ENCODE results near the gene BTBD9. TPM values are rescaled to one million over a fixed set of nuclear protein-coding genes. Genes with fewer than 3 reads are reported as not detected.

The BTBD9 gene
- total and polyA plus RNA-seq, 3 donors from 2014 or later: 11.4 to 32.8 (median 29.5) TPM

- 71 to 74% methylated on average over 5 of the region's 5 CpGs for WGBS, 2 donors
- no peaks in the 10 kb centered on the region for H3K9me3 ChIP-seq
- no peak for TF ChIP-seq POLR2A (IDR thresholded peaks at IDR 0.05)
- TF ChIP-seq CTCF (IDR thresholded peaks at IDR 0.05): no peak
- no peak overlapping the region for H3K4me3 ChIP-seq
- no peaks in the 10 kb centered on the region for H3K4me1 ChIP-seq
- DNase-seq: no peak
- no peaks in the 10 kb centered on the region for H3K27me3 ChIP-seq
- intact Hi-C loops (cut with DNase I; ENCODE audit: low total_unique reads): no loop called here
- H3K36me3 ChIP-seq (ENCODE audit: low read depth, missing control alignments): no peaks in the 10 kb centered on the region
- H3K27ac ChIP-seq: no peak overlapping the region
These were observed 140.8 kb downstream of the BTBD9 start for GRCh38 chr6:38498805-38499445.

DNA sequence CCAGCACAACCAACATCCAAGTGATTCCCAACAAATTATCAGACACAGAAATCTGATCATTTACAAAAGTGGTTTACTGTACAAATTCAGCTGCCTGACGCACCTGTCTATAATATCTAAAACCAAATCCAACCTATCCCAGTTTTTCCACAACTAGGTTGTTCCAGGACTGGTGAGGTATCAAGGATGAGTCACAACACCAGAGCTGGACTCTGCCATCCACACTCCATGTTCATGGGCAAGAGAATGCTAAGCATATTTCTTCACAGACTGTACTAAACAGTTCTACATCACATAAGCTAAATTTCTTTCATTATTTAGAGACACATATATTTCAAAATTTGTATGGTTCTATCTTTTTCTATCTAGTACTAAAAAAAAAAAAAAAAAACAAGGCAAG is 141.6 kb downstream of the BTBD9 start:
- Histone ChIP-seq H3K4me3 (no peak overlapping the region), H3K27me3 (no peaks in the 10 kb centered on the region), H3K4me1 (no peaks in the 10 kb centered on the region), H3K27ac (no peak overlapping the region), H3K36me3 (ENCODE audit: low read depth, missing control alignments) (no peaks in the 10 kb centered on the region), H3K9me3 (no peaks in the 10 kb centered on the region)
- intact Hi-C loops (cut with DNase I; ENCODE audit: low total_unique reads): no loop called here
- no peak for DNase-seq
- TF ChIP-seq CTCF (IDR thresholded peaks at IDR 0.05) (no peak), POLR2A (IDR thresholded peaks at IDR 0.05) (no peak)
- WGBS, 2 donors: 93 to 95% methylated on average over 1 of the region's 1 CpG

- no peaks in the 10 kb centered on the region for H3K27me3 ChIP-seq
- 86 to 91% methylated on average over 2 of the region's 2 CpGs for WGBS, 2 donors
- TF ChIP-seq POLR2A (IDR thresholded peaks at IDR 0.05): no peak
- H3K9me3 ChIP-seq: no peaks in the 10 kb centered on the region
- no peak overlapping the region for H3K27ac ChIP-seq
- H3K4me3 ChIP-seq: no peak overlapping the region
- no peak for DNase-seq
- intact Hi-C loops (cut with DNase I; ENCODE audit: low total_unique reads): no loop called here
- H3K4me1 ChIP-seq: no peaks in the 10 kb centered on the region
- no peaks in the 10 kb centered on the region for H3K36me3 ChIP-seq (ENCODE audit: low read depth, missing control alignments)
These were observed 142.2 kb downstream of the BTBD9 start for GRCh38 chr6:38497546-38497945.

- H3K4me1 ChIP-seq: no peaks in the 10 kb centered on the region
- TF ChIP-seq CTCF (IDR thresholded peaks at IDR 0.05) (no peak), POLR2A (IDR thresholded peaks at IDR 0.05) (no peak)
- H3K27ac ChIP-seq: no peak overlapping the region
- 81 to 82% methylated on average over 5 of the region's 5 CpGs for WGBS, 2 donors
- H3K36me3 ChIP-seq (ENCODE audit: low read depth, missing control alignments): no peaks in the 10 kb centered on the region
- H3K4me3 ChIP-seq: no peak overlapping the region
- DNase-seq: no peak
- no peaks in the 10 kb centered on the region for H3K9me3 ChIP-seq
- H3K27me3 ChIP-seq: no peaks in the 10 kb centered on the region
- intact Hi-C loops (cut with DNase I; ENCODE audit: low total_unique reads): no loop called here
These were observed 143.7 kb downstream of the BTBD9 start for GRCh38 chr6:38495922-38496635.

DNA sequence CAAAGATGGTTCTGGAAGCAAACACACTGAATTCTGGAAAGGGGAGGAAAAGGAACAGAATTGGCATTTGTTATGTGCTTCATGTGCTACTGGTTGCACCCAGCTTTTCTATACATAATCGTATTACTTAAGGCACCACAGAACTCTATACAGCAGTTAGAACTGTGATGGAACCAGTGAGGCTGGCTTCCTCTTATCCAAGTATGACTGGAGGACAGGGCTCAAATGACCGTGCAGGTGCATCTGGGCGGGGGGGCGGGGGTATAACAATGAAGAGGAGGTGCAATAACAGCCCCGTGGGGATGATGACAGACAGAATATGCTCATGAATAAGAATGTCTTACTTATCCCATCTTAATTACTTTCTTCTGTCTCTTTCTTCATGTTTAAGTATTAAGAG is 144.2 kb downstream of the BTBD9 start:
- Histone ChIP-seq H3K27ac (no peak overlapping the region), H3K4me3 (no peak overlapping the region), H3K36me3 (ENCODE audit: low read depth, missing control alignments) (no peaks in the 10 kb centered on the region), H3K27me3 (no peaks in the 10 kb centered on the region), H3K4me1 (no peaks in the 10 kb centered on the region), H3K9me3 (no peaks in the 10 kb centered on the region)
- DNase-seq: no peak
- TF ChIP-seq CTCF (IDR thresholded peaks at IDR 0.05): no peak
- no peak for TF ChIP-seq POLR2A (IDR thresholded peaks at IDR 0.05)
- 87 to 91% methylated on average over 5 of the region's 5 CpGs for WGBS, 2 donors
- intact Hi-C loops (cut with DNase I; ENCODE audit: low total_unique reads): no loop called here
